Liver (tissue), 9 donors: ENCODE data around the gene CLIC3. TPM values are rescaled to one million over a fixed set of nuclear protein-coding genes. Genes with fewer than 3 reads are reported as not detected.
A peak's percentile ranks its signal among the peaks of the same experiment; 100 is the strongest.
"Not testable (repeated sequence)": the region's sequence is repeated elsewhere in the genome, so short reads cannot be mapped to it uniquely, and the experiment has no call there.

Experiments used
- DNase-seq: peaks from one replicate; pipeline ENCODE4 v3.0.0-alpha.2; 2017; ENCODE audit warnings: low spot score
- H3K27ac ChIP-seq, 2 donors: one replicate each; pipeline ENCODE4 v1.7.0; 2013; ENCODE audit warnings: inconsistent platforms in 2 of 2, low read length in 2 of 2, control low read depth in 1 of 2, low read depth in 1 of 2, mild to moderate bottlenecking in 1 of 2
- H3K27me3 ChIP-seq, 4 donors: one replicate each; pipeline versions ENCODE4 v1.6.1 to v1.7.0; 2013; ENCODE audit warnings: low read length in 3 of 4, inconsistent platforms in 1 of 4, mild to moderate bottlenecking in 1 of 4, moderate library complexity in 1 of 4; ENCODE audit not compliant: control insufficient read depth in 4 of 4, insufficient read depth in 4 of 4
- H3K36me3 ChIP-seq, 4 donors: one replicate each; pipeline versions ENCODE4 v1.6.1 to v1.7.0; 2013; ENCODE audit warnings: low read length in 3 of 4, mild to moderate bottlenecking in 3 of 4, low read depth in 1 of 4, moderate library complexity in 1 of 4; ENCODE audit not compliant: control insufficient read depth in 4 of 4, insufficient read depth in 3 of 4
- H3K4me1 ChIP-seq, 4 donors: one replicate each; pipeline versions ENCODE4 v1.6.1 to v1.7.0; 2013; ENCODE audit warnings: low read length in 3 of 4, mild to moderate bottlenecking in 3 of 4, moderate library complexity in 1 of 4; ENCODE audit not compliant: control insufficient read depth in 4 of 4, insufficient read depth in 4 of 4
- H3K4me3 ChIP-seq, 3 donors: one replicate each; pipeline versions ENCODE4 v1.6.1 to v1.7.0; 2013; ENCODE audit warnings: low read length in 3 of 3, control low read depth in 1 of 3, low read depth in 1 of 3, mild to moderate bottlenecking in 1 of 3
- H3K9ac ChIP-seq, 2 donors: one replicate each; pipeline ENCODE4 v1.7.0; 2013; ENCODE audit warnings: low read length in 2 of 2, mild to moderate bottlenecking in 2 of 2, moderate library complexity in 2 of 2, control low read depth in 1 of 2, low read depth in 1 of 2
- H3K9me3 ChIP-seq, 4 donors: one replicate each; pipeline versions ENCODE4 v1.6.1 to v1.7.0; 2013; ENCODE audit warnings: low read length in 3 of 4; ENCODE audit not compliant: control insufficient read depth in 4 of 4
- CTCF ChIP-seq: fragments of 150-350 bp; IDR thresholded peaks from 2 replicates; pipeline ENCODE4 v1.5.1; 2017; ENCODE audit warnings: improper control_type of control experiment, low read depth, low read length; ENCODE audit not compliant: missing input control
- GABPA ChIP-seq, 2 donors: IDR thresholded peaks in 1 of 2; conservative IDR thresholded peaks in 1 of 2; 2 replicates each; pipeline ENCODE4 v1.6.1; 2016; ENCODE audit warnings: antibody characterized with exemption in 2 of 2, mild to moderate bottlenecking in 1 of 2, moderate library complexity in 1 of 2
- RAD21 ChIP-seq, 2 donors: IDR thresholded peaks; 2 replicates each; pipeline ENCODE4 v1.6.1; 2016; ENCODE audit warnings: antibody characterized with exemption in 2 of 2, mild to moderate bottlenecking in 2 of 2
- YY1 ChIP-seq: IDR thresholded peaks from 2 replicates; pipeline ENCODE4 v1.6.1; 2016; ENCODE audit warnings: antibody characterized with exemption, mild to moderate bottlenecking
- WGBS: extraction: QIAGEN DNeasy Blood & Tissue Kit; methylation state at CpG from one replicate; pipeline ENCODE4 v1.1.7; 2013; 5-methylcytosine and 5-hydroxymethylcytosine counted together
- polyA plus RNA-seq, 2 donors: library from polyadenylated mRNA; stranded (reverse) in 1 of 2; unstranded in 1 of 2; fragments of 200-250 nt in 1 of 2; fragments of >200 nt in 1 of 2; fragmentation: Nextera tagmentation in 1 of 2; extraction: Ambion mirVana in 1 of 2; gene quantifications; one replicate each; pipeline versions ENCODE4 v1.2.1 to v1.2.3, GENCODE V29; 2013 to 2015
- total RNA-seq, 2 donors: library from RNA; depleted of rRNA; stranded (reverse); fragments of >200 nt; gene quantifications; one replicate each; pipeline ENCODE4 v1.2.3, GENCODE V29; 2014
- TF ChIP-seq, protein P1 (sequence below): IDR thresholded peaks from 2 replicates; pipeline ENCODE4 v1.6.1; 2016; ENCODE audit warnings: antibody characterized with exemption
- TF ChIP-seq, protein P2 (sequence below): IDR thresholded peaks from 2 replicates; pipeline ENCODE4 v1.6.1; 2016; ENCODE audit warnings: antibody characterized with exemption
- donor health status: healthy.
- donor health status: healthy.
- donor health status: healthy.
- donor health status: healthy.
- donor health status: healthy.

The CLIC3 gene
- total and polyA plus RNA-seq, 4 donors: 0.33 to 0.83 (median 0.40) TPM

GRCh38 chr9:137034709-137035506 is 38.5 kb upstream of the CLIC3 start:
- no peak overlapping the region for H3K9ac ChIP-seq
- no peak overlapping the region for H3K4me3 ChIP-seq

DNA sequence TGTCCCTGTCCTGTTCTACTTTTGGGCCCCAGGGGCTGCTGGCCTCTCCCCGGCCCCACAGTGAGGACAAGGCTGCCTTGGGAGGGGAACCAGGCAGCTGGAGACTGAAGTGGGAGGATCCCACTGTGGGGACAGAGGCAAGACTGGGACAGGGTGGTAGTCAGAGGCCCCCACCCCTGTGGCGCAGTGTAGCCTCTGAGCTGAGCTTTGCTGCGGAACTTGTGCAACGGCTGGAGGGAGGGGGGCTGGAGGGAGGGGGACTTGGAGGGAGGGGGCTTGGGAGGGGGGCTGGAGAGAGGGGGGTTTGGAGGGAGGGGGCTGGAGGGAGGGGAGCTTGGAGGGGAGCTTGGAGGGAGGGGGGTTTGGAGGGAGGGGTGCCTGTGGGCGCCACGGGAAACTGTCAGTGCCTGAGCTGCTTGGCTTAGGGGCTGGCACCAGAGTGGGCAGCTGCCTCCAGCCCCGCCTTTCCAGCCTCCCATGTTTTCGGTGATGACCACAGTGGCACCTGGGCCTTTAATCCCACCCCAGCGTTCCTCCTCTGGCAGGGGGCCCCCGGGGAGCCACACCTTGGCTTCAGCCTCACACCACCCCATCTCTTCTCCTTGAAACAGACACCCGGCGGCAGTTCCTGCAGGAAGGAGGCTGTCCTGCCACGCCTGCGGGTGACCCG is 37.8 kb upstream of the CLIC3 start:
- Histone ChIP-seq H3K9ac (no peak overlapping the region), H3K27me3 (peaks cover 0 to 2% (median 0%) of the 10 kb centered on the region in 4 donors), H3K9me3 (no peaks in the 10 kb centered on the region), H3K27ac (peak overlapping the region in 1 of 2 donors; percentile 43), H3K4me1 (peaks cover under 1 to 14% (median 5%) of the 10 kb centered on the region in 4 donors), H3K4me3 (no peak overlapping the region), H3K36me3 (no peaks in the 10 kb centered on the region)
- 62% methylated on average over 15 of the region's 15 CpGs for WGBS
- TF ChIP-seq RAD21 (IDR thresholded peaks at IDR 0.05) (no peak), YY1 (no peak), GABPA (IDR thresholded peaks at IDR 0.05 in 1 of 2, conservative IDR thresholded peaks at IDR 0.05 in 1 of 2) (no peak), CTCF (no peak)
- TF ChIP-seq, protein P1, sequence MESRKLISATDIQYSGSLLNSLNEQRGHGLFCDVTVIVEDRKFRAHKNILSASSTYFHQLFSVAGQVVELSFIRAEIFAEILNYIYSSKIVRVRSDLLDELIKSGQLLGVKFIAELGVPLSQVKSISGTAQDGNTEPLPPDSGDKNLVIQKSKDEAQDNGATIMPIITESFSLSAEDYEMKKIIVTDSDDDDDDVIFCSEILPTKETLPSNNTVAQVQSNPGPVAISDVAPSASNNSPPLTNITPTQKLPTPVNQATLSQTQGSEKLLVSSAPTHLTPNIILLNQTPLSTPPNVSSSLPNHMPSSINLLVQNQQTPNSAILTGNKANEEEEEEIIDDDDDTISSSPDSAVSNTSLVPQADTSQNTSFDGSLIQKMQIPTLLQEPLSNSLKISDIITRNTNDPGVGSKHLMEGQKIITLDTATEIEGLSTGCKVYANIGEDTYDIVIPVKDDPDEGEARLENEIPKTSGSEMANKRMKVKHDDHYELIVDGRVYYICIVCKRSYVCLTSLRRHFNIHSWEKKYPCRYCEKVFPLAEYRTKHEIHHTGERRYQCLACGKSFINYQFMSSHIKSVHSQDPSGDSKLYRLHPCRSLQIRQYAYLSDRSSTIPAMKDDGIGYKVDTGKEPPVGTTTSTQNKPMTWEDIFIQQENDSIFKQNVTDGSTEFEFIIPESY: no peak
- TF ChIP-seq, protein P2, sequence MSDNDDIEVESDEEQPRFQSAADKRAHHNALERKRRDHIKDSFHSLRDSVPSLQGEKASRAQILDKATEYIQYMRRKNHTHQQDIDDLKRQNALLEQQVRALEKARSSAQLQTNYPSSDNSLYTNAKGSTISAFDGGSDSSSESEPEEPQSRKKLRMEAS: no peak
- no peak for DNase-seq

More at GRCh38 chr9:137034709-137035506, 38.5 kb upstream of the CLIC3 start:
- DNase-seq: peak; percentile 82
- peaks cover 0 to 2% (median 0%) of the 10 kb centered on the region in 4 donors for H3K27me3 ChIP-seq
- no peaks in the 10 kb centered on the region for H3K36me3 ChIP-seq
- H3K4me1 ChIP-seq: peaks cover 0 to 10% (median 1%) of the 10 kb centered on the region in 4 donors
- H3K27ac ChIP-seq: peak overlapping the region; percentile 8 to 43
- 23% methylated on average over 24 of the region's 24 CpGs for WGBS
- no peaks in the 10 kb centered on the region for H3K9me3 ChIP-seq
- TF ChIP-seq CTCF: peak; percentile 90
- TF ChIP-seq RAD21 (IDR thresholded peaks at IDR 0.05): peak; percentile 90 to 92
- TF ChIP-seq, protein P2: no peak

GRCh38 chr9:137033481-137033880 is 37.1 kb upstream of the CLIC3 start:
- H3K27me3 ChIP-seq, H3K4me3 ChIP-seq, H3K36me3 ChIP-seq, H3K9me3 ChIP-seq, DNase-seq, H3K9ac ChIP-seq: not testable (repeated sequence)
- Histone ChIP-seq H3K4me1 (peaks cover 7 to 21% (median 11%) of the 10 kb centered on the region in 4 donors), H3K27ac (peak overlapping the region in 1 of 2 donors; percentile 19)
- 92% methylated on average over 5 of the region's 5 CpGs for WGBS
